HEK293 (cell line): ENCODE results near the gene KRT36.

Experiments used
- CTCF ChIA-PET: fragments of 350-600 bp; formaldehyde crosslinking; extraction: SDS; loops from one replicate; lab custom pipeline; 2021; ENCODE audit warnings: antibody characterized with exemption; lab: Yijun Ruan, JAX
- POLR2A ChIA-PET: fragments of 300-600 bp; formaldehyde crosslinking; extraction: SDS; loops from one replicate; lab custom pipeline; 2020; ENCODE audit warnings: antibody characterized with exemption, inconsistent platforms; lab: Yijun Ruan, JAX
- H3K27ac ChIP-seq: fragments of 200-500 bp; sonication (Bioruptor generic); 2 replicates; pipeline ENCODE4 v1.5.1; 2014; ENCODE audit warnings: low read depth, low read length, control low read depth, inconsistent platforms; ENCODE audit errors: extremely low read depth
- H3K36me3 ChIP-seq, 2 experiments: fragments of 200-500 bp in 1 of 2; sonication (Bioruptor generic) in 1 of 2; 1 replicate in 1 of 2; 2 replicates in 1 of 2; pipeline ENCODE4 v1.5.1; 2014 to 2017; ENCODE audit warnings: inconsistent platforms in 2 of 2, low read length in 2 of 2; ENCODE audit not compliant: control insufficient read depth in 2 of 2, insufficient read depth in 1 of 2
- H3K4me1 ChIP-seq: fragments of 200-500 bp; sonication (Bioruptor generic); 2 replicates; pipeline ENCODE4 v1.5.1; 2014; ENCODE audit warnings: mild to moderate bottlenecking, low read length, inconsistent platforms; ENCODE audit not compliant: control insufficient read depth, insufficient read depth
- H3K4me3 ChIP-seq: 2 replicates; pipeline ENCODE4 v1.5.1; 2011; ENCODE audit warnings: low read depth, mild to moderate bottlenecking, control low read depth, low read length, moderate library complexity
- H3K9me3 ChIP-seq: fragments of 200-500 bp; sonication (Bioruptor generic); 2 replicates; pipeline ENCODE4 v1.5.1; 2014; ENCODE audit warnings: low read depth, low read length, inconsistent platforms; ENCODE audit not compliant: control insufficient read depth, insufficient read depth
- BCL11B ChIP-seq: fragments of 450-650 bp; formaldehyde crosslinking; IDR thresholded peaks from 2 replicates; pipeline ENCODE4 v1.5.1; 2016; ENCODE audit warnings: low read depth, missing biosample characterization, missing genetic modification characterization
- EGR2 ChIP-seq: fragments of 450-650 bp; formaldehyde crosslinking; IDR thresholded peaks from 2 replicates; pipeline ENCODE4 v1.5.1; 2016; ENCODE audit warnings: low read depth, missing biosample characterization, missing genetic modification characterization
- GLI2 ChIP-seq: fragments of 450-650 bp; formaldehyde crosslinking; IDR thresholded peaks from 2 replicates; pipeline ENCODE4; 2017; ENCODE audit warnings: missing biosample characterization, missing genetic modification characterization, low read depth, borderline replicate concordance
- HOXD13 ChIP-seq: sonication (generic); formaldehyde crosslinking; IDR thresholded peaks from 2 replicates; pipeline ENCODE4 v1.8.0; 2022; ENCODE audit warnings: missing genetic modification reagents, borderline replicate concordance
- KLF10 ChIP-seq: fragments of 450-650 bp; IDR thresholded peaks from 2 replicates; pipeline ENCODE4 v1.5.1; 2018; ENCODE audit warnings: missing biosample characterization, mild to moderate bottlenecking, missing genetic modification characterization
- MZF1 ChIP-seq: fragments of 450-650 bp; formaldehyde crosslinking; IDR thresholded peaks from 2 replicates; pipeline ENCODE4 v1.5.1; 2017; ENCODE audit warnings: missing biosample characterization, missing genetic modification characterization, borderline replicate concordance
- RBAK ChIP-seq: fragments of 450-650 bp; formaldehyde crosslinking; IDR thresholded peaks from 2 replicates; pipeline ENCODE4 v1.5.1; 2016; ENCODE audit warnings: missing biosample characterization, missing genetic modification characterization
- SALL2 ChIP-seq: fragments of 450-650 bp; formaldehyde crosslinking; IDR thresholded peaks from 2 replicates; pipeline ENCODE4 v1.5.0; 2017; ENCODE audit warnings: missing biosample characterization, mild to moderate bottlenecking, missing genetic modification characterization, borderline replicate concordance
- SCRT2 ChIP-seq: fragments of 450-650 bp; formaldehyde crosslinking; IDR thresholded peaks from 2 replicates; pipeline ENCODE4 v1.5.1; 2016; ENCODE audit warnings: missing biosample characterization, missing genetic modification characterization
- YY1 ChIP-seq: fragments of 450-650 bp; formaldehyde crosslinking; IDR thresholded peaks from 2 replicates; pipeline ENCODE4 v1.5.1; 2018; ENCODE audit warnings: missing biosample characterization, missing genetic modification characterization
- ZBTB48 ChIP-seq: fragments of 450-650 bp; formaldehyde crosslinking; IDR thresholded peaks from 2 replicates; pipeline ENCODE4 v1.5.1; 2016; ENCODE audit warnings: missing biosample characterization, missing genetic modification characterization
- ZNF248 ChIP-seq: fragments of 450-650 bp; formaldehyde crosslinking; IDR thresholded peaks from 2 replicates; pipeline ENCODE4 v1.5.1; 2017; ENCODE audit warnings: missing biosample characterization, missing genetic modification characterization
- ZNF292 ChIP-seq: fragments of 450-650 bp; formaldehyde crosslinking; IDR thresholded peaks from 2 replicates; pipeline ENCODE4 v1.5.1; 2016; ENCODE audit warnings: low read depth, missing biosample characterization, missing genetic modification characterization, borderline replicate concordance
- ZNF341 ChIP-seq: fragments of 450-650 bp; formaldehyde crosslinking; IDR thresholded peaks from 2 replicates; pipeline ENCODE4; 2016; ENCODE audit warnings: low read depth, missing biosample characterization, missing genetic modification characterization
- ZNF350 ChIP-seq: fragments of 450-650 bp; formaldehyde crosslinking; IDR thresholded peaks from 2 replicates; pipeline ENCODE4 v1.5.0; 2017; ENCODE audit warnings: missing biosample characterization, mild to moderate bottlenecking, missing genetic modification characterization
- ZNF366 ChIP-seq: fragments of 450-650 bp; formaldehyde crosslinking; conservative IDR thresholded peaks from 2 replicates; pipeline ENCODE4 v1.5.1; 2016; ENCODE audit warnings: missing biosample characterization, missing genetic modification characterization
- ZNF37A ChIP-seq: fragments of 450-650 bp; IDR thresholded peaks from 2 replicates; pipeline ENCODE4 v1.5.1; 2018; ENCODE audit warnings: missing biosample characterization, missing genetic modification characterization
- ZNF404 ChIP-seq: fragments of 450-650 bp; formaldehyde crosslinking; IDR thresholded peaks from 2 replicates; pipeline ENCODE4 v1.5.1; 2017; ENCODE audit warnings: missing biosample characterization, missing genetic modification characterization
- ZNF529 ChIP-seq: fragments of 450-650 bp; formaldehyde crosslinking; IDR thresholded peaks from 2 replicates; pipeline ENCODE4 v1.5.1; 2017; ENCODE audit warnings: missing genetic modification characterization, missing biosample characterization; ENCODE audit not compliant: insufficient replicate concordance
- ZNF549 ChIP-seq: fragments of 450-650 bp; IDR thresholded peaks from 2 replicates; pipeline ENCODE4 v1.5.1; 2018; ENCODE audit warnings: missing biosample characterization, missing genetic modification characterization, mild to moderate bottlenecking, inconsistent platforms, moderate library complexity
- ZNF571 ChIP-seq: fragments of 450-650 bp; formaldehyde crosslinking; IDR thresholded peaks from 2 replicates; pipeline ENCODE4 v1.5.0; 2017; ENCODE audit warnings: missing biosample characterization, missing genetic modification characterization
- ZNF585B ChIP-seq: fragments of 450-650 bp; formaldehyde crosslinking; IDR thresholded peaks from 2 replicates; pipeline ENCODE4 v1.5.1; 2016; ENCODE audit warnings: missing biosample characterization, missing genetic modification characterization
- ZNF600 ChIP-seq: fragments of 450-650 bp; formaldehyde crosslinking; IDR thresholded peaks from 2 replicates; pipeline ENCODE4 v1.5.1; 2016; ENCODE audit warnings: missing biosample characterization, missing genetic modification characterization
- ZNF626 ChIP-seq: fragments of 450-650 bp; sonication (Bioruptor Pico); formaldehyde crosslinking; IDR thresholded peaks from 2 replicates; pipeline ENCODE4 v1.5.1; 2018; ENCODE audit warnings: missing biosample characterization, missing genetic modification characterization, inconsistent platforms
- ZNF664 ChIP-seq: fragments of 450-650 bp; formaldehyde crosslinking; IDR thresholded peaks from 2 replicates; pipeline ENCODE4 v1.5.1; 2016; ENCODE audit warnings: missing biosample characterization, missing genetic modification characterization
- ZNF785 ChIP-seq: fragments of 450-650 bp; formaldehyde crosslinking; IDR thresholded peaks from 2 replicates; pipeline ENCODE4 v1.5.1; 2016; ENCODE audit warnings: missing biosample characterization, missing genetic modification characterization
- ZNF792 ChIP-seq: fragments of 450-650 bp; formaldehyde crosslinking; IDR thresholded peaks from 2 replicates; pipeline ENCODE4 v1.5.1; 2016; ENCODE audit warnings: missing biosample characterization, missing genetic modification characterization
- ZNF843 ChIP-seq: fragments of 450-650 bp; formaldehyde crosslinking; IDR thresholded peaks from 2 replicates; pipeline ENCODE4 v1.5.1; 2016; ENCODE audit warnings: missing biosample characterization, missing genetic modification characterization
- ZSCAN23 ChIP-seq: fragments of 450-650 bp; formaldehyde crosslinking; IDR thresholded peaks from 2 replicates; pipeline ENCODE4 v1.5.1; 2016; ENCODE audit warnings: missing biosample characterization, missing genetic modification characterization
- TF ChIP-seq, protein P1 (sequence below): fragments of 450-650 bp; formaldehyde crosslinking; IDR thresholded peaks from 2 replicates; pipeline ENCODE4 v1.5.1; 2017; ENCODE audit warnings: missing biosample characterization, missing genetic modification characterization
- TF ChIP-seq, protein P2 (sequence below): fragments of 450-650 bp; formaldehyde crosslinking; IDR thresholded peaks from 2 replicates; pipeline ENCODE4 v1.5.1; 2016; ENCODE audit warnings: missing biosample characterization, missing genetic modification characterization
- TF ChIP-seq, protein P3 (sequence below): fragments of 450-650 bp; formaldehyde crosslinking; IDR thresholded peaks from 2 replicates; pipeline ENCODE4 v1.5.1; 2017; ENCODE audit warnings: missing biosample characterization, missing genetic modification characterization

The KRT36 gene

GRCh38 chr17:41538565-41538991 lies 48.9 kb upstream of the KRT36 start:
- TF ChIP-seq MZF1 (tag by site-specific recombination) (no peak), ZNF549 (tag by site-specific recombination) (no peak), SCRT2 (tag by site-specific recombination) (no peak), ZNF664 (tag by site-specific recombination) (no peak), ZNF529 (tag by site-specific recombination) (no peak), ZNF248 (tag by site-specific recombination) (no peak), ZNF350 (tag by site-specific recombination) (no peak), ZNF292 (no peak), HOXD13 (CRISPR knock-in tag) (no peak), ZNF571 (no peak), ZSCAN23 (tag by site-specific recombination) (no peak), ZNF366 (no peak), ZNF792 (tag by site-specific recombination) (no peak)
- TF ChIP-seq, protein P1, sequence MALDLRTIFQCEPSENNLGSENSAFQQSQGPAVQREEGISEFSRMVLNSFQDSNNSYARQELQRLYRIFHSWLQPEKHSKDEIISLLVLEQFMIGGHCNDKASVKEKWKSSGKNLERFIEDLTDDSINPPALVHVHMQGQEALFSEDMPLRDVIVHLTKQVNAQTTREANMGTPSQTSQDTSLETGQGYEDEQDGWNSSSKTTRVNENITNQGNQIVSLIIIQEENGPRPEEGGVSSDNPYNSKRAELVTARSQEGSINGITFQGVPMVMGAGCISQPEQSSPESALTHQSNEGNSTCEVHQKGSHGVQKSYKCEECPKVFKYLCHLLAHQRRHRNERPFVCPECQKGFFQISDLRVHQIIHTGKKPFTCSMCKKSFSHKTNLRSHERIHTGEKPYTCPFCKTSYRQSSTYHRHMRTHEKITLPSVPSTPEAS (tag by site-specific recombination): no peak
- Histone ChIP-seq H3K9me3 (no peaks in the 10 kb centered on the region), H3K4me1 (no peaks in the 10 kb centered on the region), H3K4me3 (no peak overlapping the region), H3K27ac (no peak overlapping the region), H3K36me3 (no peaks in the 10 kb centered on the region)
- POLR2A ChIA-PET: interaction anchor here (0.7 kb wide), 2 partner anchors 27 to 171 kb away, joined by 4 to 7 read pairs; no protein-coding TSS in a partner anchor
- CTCF ChIA-PET: interaction anchor here (1.1 to 9.3 kb wide), 4 partner anchors 11 to 124 kb away, joined by 4 to 113 read pairs (median 4); no protein-coding TSS in a partner anchor

DNA sequence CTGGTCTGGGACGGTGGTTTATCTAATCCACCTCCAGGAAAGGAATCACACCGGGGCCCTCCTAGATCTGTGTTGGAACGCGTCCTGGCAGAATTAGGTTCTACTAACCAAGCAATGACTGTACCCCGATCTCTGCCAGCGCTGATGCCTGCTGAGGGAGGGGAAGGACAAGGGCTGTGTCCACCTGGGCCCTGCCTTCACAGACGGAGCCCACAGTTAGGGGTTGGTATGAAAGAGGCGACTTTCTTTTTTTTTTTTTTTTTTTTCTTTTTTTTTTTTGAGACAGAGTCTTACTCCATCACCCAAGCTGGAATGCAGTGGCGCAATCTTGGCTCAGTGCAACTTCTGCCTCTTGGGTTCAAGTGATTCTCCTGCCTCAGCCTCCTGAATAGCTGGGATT lies 48.3 kb upstream of the KRT36 start:
- no peak overlapping the region for H3K27ac ChIP-seq
- no peaks in the 10 kb centered on the region for H3K4me1 ChIP-seq
- no peak overlapping the region for H3K4me3 ChIP-seq
- no peaks in the 10 kb centered on the region for H3K9me3 ChIP-seq
- ChIA-PET POLR2A (interaction anchor here (0.7 kb wide), 2 partner anchors 26 to 171 kb away, joined by 4 to 7 read pairs; no protein-coding TSS in a partner anchor), CTCF (interaction anchor here (0.6 to 9.3 kb wide), 5 partner anchors 12 to 125 kb away, joined by 3 to 113 read pairs (median 4); no protein-coding TSS in a partner anchor)
- TF ChIP-seq ZNF585B (tag by site-specific recombination) (no peak), ZNF37A (tag by site-specific recombination) (no peak), HOXD13 (CRISPR knock-in tag) (no peak), BCL11B (tag by site-specific recombination) (no peak), ZNF785 (no peak), GLI2 (no peak), ZNF341 (tag by site-specific recombination) (no peak), RBAK (no peak), ZBTB48 (tag by site-specific recombination) (no peak), ZNF626 (tag by site-specific recombination) (no peak), KLF10 (tag by site-specific recombination) (no peak), ZNF843 (tag by site-specific recombination) (no peak), ZNF600 (tag by site-specific recombination) (no peak), SALL2 (no peak), YY1 (tag by site-specific recombination) (no peak), EGR2 (tag by site-specific recombination) (no peak), ZNF404 (tag by site-specific recombination) (no peak)
- TF ChIP-seq, protein P2, sequence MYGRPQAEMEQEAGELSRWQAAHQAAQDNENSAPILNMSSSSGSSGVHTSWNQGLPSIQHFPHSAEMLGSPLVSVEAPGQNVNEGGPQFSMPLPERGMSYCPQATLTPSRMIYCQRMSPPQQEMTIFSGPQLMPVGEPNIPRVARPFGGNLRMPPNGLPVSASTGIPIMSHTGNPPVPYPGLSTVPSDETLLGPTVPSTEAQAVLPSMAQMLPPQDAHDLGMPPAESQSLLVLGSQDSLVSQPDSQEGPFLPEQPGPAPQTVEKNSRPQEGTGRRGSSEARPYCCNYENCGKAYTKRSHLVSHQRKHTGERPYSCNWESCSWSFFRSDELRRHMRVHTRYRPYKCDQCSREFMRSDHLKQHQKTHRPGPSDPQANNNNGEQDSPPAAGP: no peak
- TF ChIP-seq, protein P3, sequence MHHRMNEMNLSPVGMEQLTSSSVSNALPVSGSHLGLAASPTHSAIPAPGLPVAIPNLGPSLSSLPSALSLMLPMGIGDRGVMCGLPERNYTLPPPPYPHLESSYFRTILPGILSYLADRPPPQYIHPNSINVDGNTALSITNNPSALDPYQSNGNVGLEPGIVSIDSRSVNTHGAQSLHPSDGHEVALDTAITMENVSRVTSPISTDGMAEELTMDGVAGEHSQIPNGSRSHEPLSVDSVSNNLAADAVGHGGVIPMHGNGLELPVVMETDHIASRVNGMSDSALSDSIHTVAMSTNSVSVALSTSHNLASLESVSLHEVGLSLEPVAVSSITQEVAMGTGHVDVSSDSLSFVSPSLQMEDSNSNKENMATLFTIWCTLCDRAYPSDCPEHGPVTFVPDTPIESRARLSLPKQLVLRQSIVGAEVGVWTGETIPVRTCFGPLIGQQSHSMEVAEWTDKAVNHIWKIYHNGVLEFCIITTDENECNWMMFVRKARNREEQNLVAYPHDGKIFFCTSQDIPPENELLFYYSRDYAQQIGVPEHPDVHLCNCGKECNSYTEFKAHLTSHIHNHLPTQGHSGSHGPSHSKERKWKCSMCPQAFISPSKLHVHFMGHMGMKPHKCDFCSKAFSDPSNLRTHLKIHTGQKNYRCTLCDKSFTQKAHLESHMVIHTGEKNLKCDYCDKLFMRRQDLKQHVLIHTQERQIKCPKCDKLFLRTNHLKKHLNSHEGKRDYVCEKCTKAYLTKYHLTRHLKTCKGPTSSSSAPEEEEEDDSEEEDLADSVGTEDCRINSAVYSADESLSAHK (tag by site-specific recombination): no peak
- TF ChIP-seq, all 188 proteins: peak for 0
- H3K36me3 ChIP-seq: no peaks in the 10 kb centered on the region
